RWPE2 (cell line): ENCODE measurements around the gene PLAAT4.

Source experiments
- ATAC-seq: fragments of 200-7000 bp; cut with Tn5 transposase; 3 replicates; pipeline ENCODE4 v1.9.1; 2021; ENCODE audit warnings: low read depth
- DNase-seq: peaks from one replicate; pipeline ENCODE4 v3.0.0-alpha.2; 2020; ENCODE audit warnings: low spot score
- H3K27ac ChIP-seq: fragments of 450-650 bp; 2 replicates; pipeline ENCODE4 v1.5.1; 2017; ENCODE audit warnings: mild to moderate bottlenecking; ENCODE audit not compliant: poor library complexity, severe bottlenecking
- H3K27me3 ChIP-seq: fragments of 250-450 bp; sonication (Bioruptor Pico); 2 replicates; pipeline ENCODE4 v1.5.1; 2021; ENCODE audit warnings: mild to moderate bottlenecking, moderate library complexity; ENCODE audit not compliant: insufficient read depth, poor library complexity, severe bottlenecking
- H3K36me3 ChIP-seq: fragments of 250-450 bp; sonication (Bioruptor Pico); 2 replicates; pipeline ENCODE4 v1.5.1; 2020; ENCODE audit warnings: low read depth, mild to moderate bottlenecking, moderate library complexity
- H3K4me1 ChIP-seq: fragments of 250-450 bp; sonication (Bioruptor Pico); 2 replicates; pipeline ENCODE4 v1.5.1; 2021; ENCODE audit warnings: mild to moderate bottlenecking, moderate library complexity; ENCODE audit not compliant: insufficient read depth, poor library complexity, severe bottlenecking
- H3K4me3 ChIP-seq: fragments of 250-450 bp; sonication (Bioruptor Pico); 2 replicates; pipeline ENCODE4 v1.5.1; 2021; ENCODE audit warnings: mild to moderate bottlenecking, moderate library complexity; ENCODE audit not compliant: severe bottlenecking
- H3K9me3 ChIP-seq: fragments of 250-450 bp; sonication (Bioruptor Pico); 2 replicates; pipeline ENCODE4 v1.5.1; 2021; ENCODE audit warnings: mild to moderate bottlenecking, moderate library complexity; ENCODE audit not compliant: severe bottlenecking
- CTCF ChIP-seq: fragments of 450-650 bp; IDR thresholded peaks from one replicate; pipeline ENCODE4 v1.5.1; 2017; ENCODE audit warnings: mild to moderate bottlenecking, moderate library complexity; ENCODE audit not compliant: poor library complexity, severe bottlenecking

Gene PLAAT4

DNA sequence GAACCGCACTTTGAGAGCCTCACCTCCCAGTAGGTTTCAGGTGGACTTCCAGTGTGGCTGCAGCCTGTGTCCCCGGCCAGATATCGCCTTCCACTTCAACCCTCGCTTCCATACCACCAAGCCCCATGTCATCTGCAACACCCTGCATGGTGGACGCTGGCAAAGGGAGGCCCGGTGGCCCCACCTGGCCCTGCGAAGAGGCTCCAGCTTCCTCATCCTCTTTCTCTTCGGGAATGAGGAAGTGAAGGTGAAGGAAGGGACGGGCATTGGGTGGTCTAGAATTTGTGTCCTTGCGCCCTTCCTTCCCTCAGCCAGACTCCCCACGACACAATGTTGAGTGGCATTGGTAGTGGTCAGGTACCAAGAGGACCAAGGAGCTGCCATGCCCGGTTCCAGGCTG lies 27.9 kb upstream of the PLAAT4 start:
- Histone ChIP-seq H3K9me3 (no peaks in the 10 kb centered on the region), H3K27me3 (no peaks in the 10 kb centered on the region), H3K4me1 (no peaks in the 10 kb centered on the region), H3K27ac (no peak overlapping the region), H3K36me3 (no peaks in the 10 kb centered on the region), H3K4me3 (no peak overlapping the region)
- no peak for TF ChIP-seq CTCF
- DNase-seq: no peak
- ATAC-seq: no peak

DNA sequence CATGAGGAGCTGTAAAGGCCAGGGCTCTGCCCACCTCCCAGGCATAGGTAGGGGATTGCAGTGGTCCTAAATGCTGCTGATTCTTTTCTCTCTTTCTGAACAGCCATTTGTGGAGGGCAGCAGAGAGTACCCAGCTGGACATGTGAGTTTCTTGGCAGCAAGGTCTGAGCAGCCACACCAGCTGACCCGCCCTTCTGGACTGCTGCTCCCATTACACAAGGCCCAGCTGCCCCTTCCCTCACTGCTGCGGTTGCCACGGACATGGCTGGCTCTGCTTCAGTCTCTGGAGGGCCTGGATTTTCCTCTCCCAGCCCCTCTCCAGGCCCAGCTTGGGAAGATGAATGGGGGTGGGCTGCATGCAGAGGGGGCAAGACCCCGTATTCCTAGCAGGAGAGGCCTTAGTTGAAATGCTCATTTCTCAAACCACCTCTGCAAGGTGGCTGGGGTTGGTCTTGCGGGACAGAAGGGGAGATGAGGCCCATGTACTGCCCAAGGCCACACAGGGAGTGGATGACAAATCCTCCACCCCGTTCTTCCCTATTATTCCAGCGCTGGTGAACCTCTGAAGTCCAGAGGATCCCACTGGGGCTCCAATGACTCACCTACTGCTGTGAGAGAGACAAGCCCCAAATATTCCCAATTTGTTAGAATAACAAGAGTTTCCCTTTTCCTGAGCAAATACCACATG lies 26.1 kb upstream of the PLAAT4 start:
- Histone ChIP-seq H3K4me1 (no peaks in the 10 kb centered on the region), H3K27ac (no peak overlapping the region), H3K36me3 (no peaks in the 10 kb centered on the region), H3K4me3 (no peak overlapping the region), H3K9me3 (no peaks in the 10 kb centered on the region), H3K27me3 (no peaks in the 10 kb centered on the region)
- DNase-seq (no peak), ATAC-seq (no peak)
- TF ChIP-seq CTCF: no peak

DNA sequence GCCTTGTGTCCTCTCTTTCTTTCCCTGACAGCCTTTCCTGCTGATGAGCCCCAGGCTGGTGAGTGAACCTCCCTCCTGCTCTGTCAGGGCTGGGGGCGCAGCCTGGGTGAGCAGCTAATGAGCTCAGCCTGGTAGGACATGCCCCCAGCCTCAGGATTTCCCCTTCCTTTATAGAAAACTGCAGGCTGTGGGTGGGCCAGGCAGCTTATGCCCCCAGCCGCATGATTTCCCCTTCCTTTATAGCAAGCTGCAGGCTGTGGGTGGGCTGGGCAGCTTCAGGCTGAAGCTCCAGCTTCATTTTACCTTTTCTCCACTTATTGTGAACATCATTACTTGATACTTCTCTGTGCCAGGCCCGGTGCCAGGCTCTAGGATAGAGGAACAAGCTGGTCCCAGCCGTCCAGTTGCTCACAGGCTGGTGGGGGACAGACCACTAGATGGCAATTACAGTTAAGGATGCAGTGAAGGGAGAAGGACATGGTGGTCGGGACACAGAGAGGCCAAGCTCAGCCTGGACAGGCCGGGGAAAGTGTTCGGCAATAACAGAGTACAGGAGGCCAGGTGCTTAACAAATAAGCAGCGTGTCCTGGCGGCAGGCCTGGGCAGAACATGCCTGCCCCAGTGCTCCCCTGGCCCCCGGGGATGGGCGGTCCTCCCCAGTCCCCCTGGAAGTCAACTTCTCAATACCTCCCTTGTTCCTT lies 25.4 kb upstream of the PLAAT4 start:
- Histone ChIP-seq H3K9me3 (no peaks in the 10 kb centered on the region), H3K4me1 (no peaks in the 10 kb centered on the region), H3K4me3 (no peak overlapping the region), H3K27ac (no peak overlapping the region), H3K27me3 (no peaks in the 10 kb centered on the region), H3K36me3 (no peaks in the 10 kb centered on the region)
- no peak for ATAC-seq
- no peak for TF ChIP-seq CTCF
- no peak for DNase-seq

DNA sequence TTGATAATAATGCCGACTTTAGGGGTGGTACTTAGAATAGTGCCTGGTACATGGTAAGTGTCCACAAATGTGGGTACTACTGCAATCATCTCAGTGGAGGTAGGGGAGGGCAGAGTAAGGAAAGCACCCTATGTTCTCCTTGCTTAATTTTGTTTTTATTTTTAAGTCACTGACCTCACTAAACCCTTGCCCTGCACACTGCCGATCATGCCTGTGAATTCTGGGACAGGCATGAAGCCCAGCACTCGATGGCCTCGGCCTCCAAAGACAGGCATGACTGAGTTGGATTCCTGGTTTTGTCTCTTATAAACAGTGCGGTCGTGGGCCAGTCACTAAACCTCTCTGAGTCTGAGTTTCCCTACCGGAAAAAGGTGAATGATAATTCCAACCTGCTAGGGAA lies 23.8 kb upstream of the PLAAT4 start:
- Histone ChIP-seq H3K27me3 (no peaks in the 10 kb centered on the region), H3K9me3 (no peaks in the 10 kb centered on the region), H3K4me1 (no peaks in the 10 kb centered on the region), H3K4me3 (no peak overlapping the region), H3K36me3 (no peaks in the 10 kb centered on the region), H3K27ac (no peak overlapping the region)
- DNase-seq: no peak
- no peak for ATAC-seq
- no peak for TF ChIP-seq CTCF

- H3K9me3 ChIP-seq: no peaks in the 10 kb centered on the region
- H3K27ac ChIP-seq: no peak overlapping the region
- no peaks in the 10 kb centered on the region for H3K4me1 ChIP-seq
- ATAC-seq (no peak), DNase-seq (no peak)
- H3K4me3 ChIP-seq: no peak overlapping the region
- no peaks in the 10 kb centered on the region for H3K27me3 ChIP-seq
- H3K36me3 ChIP-seq: no peaks in the 10 kb centered on the region
- TF ChIP-seq CTCF: no peak
These were observed 20.5 kb upstream of the PLAAT4 start for GRCh38 chr11:63516109-63516508.
